ENCODE measurements around the gene ARNT2.

ARNT2 gene

GRCh38 chr15:80609512-80609946 lies 205.3 kb downstream of the ARNT2 start:
- peak; percentile 40 for DNase-seq (ENCODE audit: low read depth)
- TF ChIP-seq CTCF (conservative IDR thresholded peaks at IDR 0.05; ENCODE audit: low read length) = no peak
- no peak overlapping the region for H3K4me3 ChIP-seq (ENCODE audit: low read length)

GRCh38 chr15:80611543-80612080 lies 207.4 kb downstream of the ARNT2 start:
- H3K4me3 ChIP-seq (ENCODE audit: low read length) = no peak overlapping the region
- TF ChIP-seq CTCF (conservative IDR thresholded peaks at IDR 0.05; ENCODE audit: low read length) = no peak
- no peak for DNase-seq (ENCODE audit: low read depth)

GRCh38 chr15:80612118-80612823 lies 208.1 kb downstream of the ARNT2 start:
- DNase-seq (ENCODE audit: low read depth) = no peak
- no peak overlapping the region for H3K4me3 ChIP-seq (ENCODE audit: low read length)

GRCh38 chr15:80613762-80614365 lies 209.7 kb downstream of the ARNT2 start:
- no peak for TF ChIP-seq CTCF (conservative IDR thresholded peaks at IDR 0.05; ENCODE audit: low read length)
- no peak overlapping the region for H3K4me3 ChIP-seq (ENCODE audit: low read length)
- DNase-seq (ENCODE audit: low read depth) = no peak

More at GRCh38 chr15:80612118-80612823, 208.1 kb downstream of the ARNT2 start:
- no peak for TF ChIP-seq CTCF (conservative IDR thresholded peaks at IDR 0.05; ENCODE audit: low read length)

GRCh38 chr15:80614711-80615360 lies 210.7 kb downstream of the ARNT2 start:
- H3K4me3 ChIP-seq (ENCODE audit: low read length) = no peak overlapping the region
- no peak for TF ChIP-seq CTCF (conservative IDR thresholded peaks at IDR 0.05; ENCODE audit: low read length)
- no peak for DNase-seq (ENCODE audit: low read depth)

- no peak for DNase-seq (ENCODE audit: low read depth)
- TF ChIP-seq CTCF (conservative IDR thresholded peaks at IDR 0.05; ENCODE audit: low read length) = no peak
- no peak overlapping the region for H3K4me3 ChIP-seq (ENCODE audit: low read length)
Measured at GRCh38 chr15:80615361-80615736, 211.2 kb downstream of the ARNT2 start.
